GM18526 (cell line): ENCODE measurements around the gene MEP1B.

Experiments
- POLR2A ChIP-seq: IDR thresholded peaks from 3 replicates; pipeline ENCODE4 v1.6.1; 2011; ENCODE audit not compliant: insufficient read length; ENCODE audit errors: extremely low read depth

MEP1B gene

DNA sequence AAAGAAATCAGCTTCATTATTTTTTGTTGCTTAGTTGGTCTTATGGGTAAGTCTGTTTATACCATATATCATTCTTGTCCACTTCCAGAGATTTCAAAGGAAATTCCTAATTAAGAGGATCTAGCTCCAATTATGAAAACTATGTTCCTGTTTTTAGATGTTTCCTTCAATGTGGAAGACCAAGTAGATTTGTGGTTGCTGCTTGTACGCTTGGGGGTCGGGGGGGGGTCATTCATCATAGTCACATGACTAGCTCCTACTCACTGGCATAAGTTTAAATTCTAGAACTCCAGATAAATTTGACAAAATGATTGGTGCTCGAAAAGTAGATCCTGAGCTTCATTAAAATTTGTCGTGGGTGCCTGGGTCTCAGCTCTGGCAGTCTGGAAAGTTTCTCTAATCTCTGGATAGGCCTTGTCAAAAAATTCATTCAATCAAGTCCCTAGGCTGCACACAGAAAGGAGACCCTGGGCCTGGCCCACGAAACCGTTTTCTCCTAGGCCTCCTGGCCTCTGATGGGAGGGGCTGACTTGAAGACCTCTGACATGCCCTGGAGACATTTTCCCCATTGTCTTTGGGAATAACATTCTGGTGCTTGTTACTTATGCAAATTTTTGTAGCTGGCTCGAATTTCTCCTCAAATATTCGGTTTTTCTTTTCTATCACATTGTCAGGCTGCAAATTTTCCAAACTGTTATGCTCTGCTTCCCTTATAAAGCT lies 62.5 kb downstream of the MEP1B start:
- TF ChIP-seq POLR2A, result no peak

DNA sequence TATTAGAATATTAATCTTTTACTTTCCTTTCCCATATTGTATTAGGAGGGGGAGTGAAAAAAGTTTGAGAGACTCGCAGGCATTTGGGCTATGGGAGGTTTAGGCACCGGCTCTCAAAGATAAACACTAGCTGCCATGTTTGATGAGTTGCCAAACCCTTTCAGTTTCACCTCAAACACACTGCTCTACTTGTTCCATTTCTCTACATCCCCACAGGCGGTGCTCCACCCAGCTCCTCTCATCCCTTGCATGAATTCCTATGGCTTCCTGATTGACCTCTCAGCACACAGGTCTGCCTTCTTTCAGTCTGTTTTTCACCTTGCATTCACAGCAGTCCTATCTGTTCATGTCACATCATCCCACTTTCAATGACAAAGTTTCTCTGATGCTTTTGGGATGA lies 65.7 kb downstream of the MEP1B start:
- no peak for TF ChIP-seq POLR2A

GRCh38 chr18:32257084-32257785 lies 67.4 kb downstream of the MEP1B start:
- no peak for TF ChIP-seq POLR2A

- TF ChIP-seq POLR2A, result no peak
Observed at GRCh38 chr18:32258148-32258547, 68.3 kb downstream of the MEP1B start.

- no peak for TF ChIP-seq POLR2A
Observed at GRCh38 chr18:32258558-32259204, 68.8 kb downstream of the MEP1B start.

DNA sequence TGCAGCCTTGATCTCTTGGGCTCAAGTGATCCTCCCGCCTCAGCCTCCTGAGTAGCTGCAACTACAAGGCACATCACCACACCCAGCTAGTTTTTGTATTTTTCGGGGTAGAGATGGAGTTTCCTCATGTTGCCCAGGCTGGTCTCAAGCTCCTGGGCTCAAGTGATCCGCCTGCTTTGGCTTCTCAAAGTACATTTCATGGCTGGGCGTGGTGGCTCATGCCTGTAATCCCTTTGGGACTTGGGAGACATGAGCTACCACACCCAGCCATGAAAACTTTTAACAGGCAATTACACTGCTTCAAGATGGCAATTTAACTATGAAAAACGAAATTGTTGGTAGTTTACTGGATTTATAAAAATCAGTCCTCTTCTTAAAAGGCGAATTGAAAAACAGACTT lies 69.7 kb downstream of the MEP1B start:
- no peak for TF ChIP-seq POLR2A

DNA sequence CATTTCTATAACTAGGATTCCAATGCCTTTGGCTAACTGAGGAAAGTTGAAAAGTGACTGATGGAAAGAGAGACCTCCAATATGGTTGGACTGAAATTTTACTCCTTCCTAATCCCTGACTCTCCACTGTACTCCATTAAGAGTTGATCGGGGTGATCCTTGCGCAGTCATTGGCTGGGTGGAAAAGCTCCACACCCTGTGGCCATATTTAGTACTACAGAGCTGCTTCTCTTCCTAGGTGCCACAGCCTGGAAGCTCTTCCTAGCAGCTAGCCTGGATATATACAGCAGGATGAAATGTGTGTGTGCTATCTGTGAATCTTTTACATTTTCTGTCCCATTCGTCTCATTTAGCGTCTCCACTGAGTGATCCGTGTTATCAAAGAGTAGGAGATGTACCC lies 71.2 kb downstream of the MEP1B start:
- no peak for TF ChIP-seq POLR2A

GRCh38 chr18:32262092-32262491 lies 72.3 kb downstream of the MEP1B start:
- no peak for TF ChIP-seq POLR2A

DNA sequence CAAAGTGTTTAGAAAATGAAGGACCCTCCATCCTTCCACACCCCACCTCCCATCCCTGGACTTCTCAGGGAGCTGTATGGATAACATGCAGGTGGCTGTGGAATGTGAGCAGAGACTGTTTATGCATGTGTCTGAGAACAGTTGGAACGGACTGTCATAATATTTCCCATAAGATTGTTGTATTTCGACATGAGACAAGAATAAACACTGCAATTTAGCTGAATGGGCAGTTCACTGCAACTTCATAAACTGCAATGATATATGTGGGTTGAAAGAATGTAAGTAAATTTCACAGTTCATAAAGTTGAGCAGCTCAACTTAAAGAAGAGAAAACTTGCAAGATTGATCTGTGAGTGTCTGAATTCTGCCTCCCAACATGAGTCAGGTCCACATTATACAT lies 74.6 kb downstream of the MEP1B start:
- no peak for TF ChIP-seq POLR2A

GRCh38 chr18:32267463-32267862 lies 77.6 kb downstream of the MEP1B start:
- no peak for TF ChIP-seq POLR2A
